Measurements from ENCODE around the gene NAALADL2.

GRCh38 chr3:175713268-175713667, 854.1 kb downstream of the NAALADL2 start:
- TF ChIP-seq EP300 (IDR thresholded peaks at IDR 0.05; ENCODE audit: borderline replicate concordance), result no peak
- TF ChIP-seq REST (IDR thresholded peaks at IDR 0.05; ENCODE audit: low read depth), result no peak
- TF ChIP-seq, protein P1, sequence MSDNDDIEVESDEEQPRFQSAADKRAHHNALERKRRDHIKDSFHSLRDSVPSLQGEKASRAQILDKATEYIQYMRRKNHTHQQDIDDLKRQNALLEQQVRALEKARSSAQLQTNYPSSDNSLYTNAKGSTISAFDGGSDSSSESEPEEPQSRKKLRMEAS (IDR thresholded peaks at IDR 0.05), result no peak
- TF ChIP-seq CEBPB (IDR thresholded peaks at IDR 0.05), result no peak
- no peak for TF ChIP-seq CREB1 (IDR thresholded peaks at IDR 0.05; ENCODE audit: low read depth)
- no peak for TF ChIP-seq EGR1 (IDR thresholded peaks at IDR 0.05)
- no peak for TF ChIP-seq USF1 (IDR thresholded peaks at IDR 0.05)
- TF ChIP-seq FOXM1 (IDR thresholded peaks at IDR 0.05; ENCODE audit: borderline replicate concordance, low read depth), result no peak
- no peak for TF ChIP-seq YY1 (IDR thresholded peaks at IDR 0.05; ENCODE audit: low read depth)
- TF ChIP-seq TCF12 (IDR thresholded peaks at IDR 0.05; ENCODE audit: low read depth), result no peak
- no peak for TF ChIP-seq RAD21 (IDR thresholded peaks at IDR 0.05; ENCODE audit: low read depth)
- TF ChIP-seq NFIC (IDR thresholded peaks at IDR 0.05), result no peak
- no peak for TF ChIP-seq TAF1 (IDR thresholded peaks at IDR 0.05; ENCODE audit: low read depth)
